GM20431 (cell line): ENCODE data around the gene ATF4.

Source experiments
- in situ Hi-C: fragments of 300-500 bp; cut with MseI, MboI; formaldehyde crosslinking; loops from one replicate; pipeline ENCODE4 v1.15.0; 2020; ENCODE audit warnings: low sequenced_read_pairs; ENCODE audit not compliant: unreplicated experiment

Gene ATF4

DNA sequence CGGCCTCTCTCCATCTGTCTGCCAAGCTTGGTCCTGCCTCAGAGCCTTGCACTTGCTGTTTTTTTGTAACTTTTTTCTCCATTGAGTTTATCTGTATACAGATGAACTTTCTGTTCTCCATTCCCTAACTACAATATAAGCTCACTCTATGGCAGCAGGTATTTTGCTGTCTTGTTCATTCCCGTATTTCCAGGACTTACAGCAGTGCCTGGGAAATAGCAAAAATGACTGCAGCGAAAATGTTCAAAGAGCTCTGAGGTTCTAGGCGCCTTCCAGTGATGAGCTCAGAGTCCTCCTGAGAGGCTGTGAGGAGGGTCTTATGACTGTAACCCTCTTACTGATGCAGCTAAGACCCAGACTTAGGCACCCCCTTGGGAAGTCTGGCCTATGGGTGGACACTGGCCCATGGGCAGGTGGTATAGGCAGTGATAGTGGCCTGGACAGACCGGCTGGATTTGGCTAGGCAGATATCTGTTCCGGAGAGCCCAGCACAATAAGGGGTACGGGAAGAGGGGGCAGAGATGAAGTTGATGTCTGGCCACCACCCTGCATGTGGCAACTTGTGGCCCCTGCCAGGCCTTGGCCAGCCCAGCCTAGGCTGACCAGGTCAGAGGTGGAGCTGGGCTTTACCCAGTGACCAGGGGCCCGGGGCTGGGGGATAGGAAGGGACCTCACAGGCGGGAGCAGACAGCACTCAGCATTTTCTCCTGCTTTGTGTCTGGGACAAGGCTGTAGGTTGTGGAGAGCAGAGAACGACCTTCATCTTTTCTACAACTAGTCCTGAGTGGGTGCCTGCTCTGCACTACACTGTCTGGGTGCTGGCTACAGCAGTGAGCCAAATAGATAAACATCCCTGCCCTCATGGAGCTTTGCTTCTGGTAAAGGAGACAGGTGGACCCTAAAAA lies 4.6 kb downstream of the ATF4 start:
- in situ Hi-C loops = loop anchor here (25.0 kb wide), 3 partner anchors 188 to 837 kb away; partner anchors contain the start of genes CBX7, SGSM3 and SYNGR1

DNA sequence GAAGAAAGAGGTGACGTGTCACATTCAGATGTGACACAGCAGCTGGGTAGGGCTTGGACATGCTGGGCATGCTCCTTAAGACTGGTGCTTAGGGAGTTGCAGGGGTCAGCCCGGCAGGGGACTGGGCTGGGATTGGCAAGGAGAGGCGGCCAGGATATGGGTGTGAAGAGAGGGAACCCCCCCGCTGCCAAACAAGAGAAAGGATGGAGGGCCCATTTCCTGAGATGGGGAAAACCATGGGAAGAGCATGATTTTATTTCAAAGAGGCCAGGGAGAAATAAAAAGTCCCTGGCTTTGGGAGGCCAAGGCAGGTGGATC lies 5.3 kb downstream of the ATF4 start:
- in situ Hi-C loops = loop anchor here (25.0 kb wide), 1 partner anchor 837 kb away; the partner anchor contains the start of gene SGSM3

DNA sequence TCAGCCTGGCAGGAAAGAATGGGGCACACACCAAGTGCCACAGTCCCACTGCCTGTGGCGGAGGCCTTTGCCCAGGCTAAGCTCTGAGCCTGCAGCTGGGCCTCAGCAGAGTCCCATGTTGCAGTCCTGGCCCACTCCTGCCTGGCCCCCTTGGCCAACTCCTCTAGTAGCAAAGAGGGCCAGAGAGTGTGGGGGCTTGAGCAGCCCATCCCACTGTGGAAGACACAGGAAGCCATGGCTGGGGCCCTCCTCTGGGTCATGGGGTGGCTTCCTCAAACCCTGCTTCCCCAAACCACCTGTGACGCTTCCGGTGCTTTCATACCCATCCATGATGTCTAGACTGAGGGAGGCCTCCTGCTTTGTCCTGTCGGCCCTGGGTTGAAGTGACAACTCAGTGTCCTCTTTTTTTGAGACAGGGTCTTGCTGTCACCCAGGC lies 6.4 kb downstream of the ATF4 start:
- in situ Hi-C loops = loop anchor here (25.0 kb wide), 1 partner anchor 836 kb away; the partner anchor contains the start of gene SGSM3

DNA sequence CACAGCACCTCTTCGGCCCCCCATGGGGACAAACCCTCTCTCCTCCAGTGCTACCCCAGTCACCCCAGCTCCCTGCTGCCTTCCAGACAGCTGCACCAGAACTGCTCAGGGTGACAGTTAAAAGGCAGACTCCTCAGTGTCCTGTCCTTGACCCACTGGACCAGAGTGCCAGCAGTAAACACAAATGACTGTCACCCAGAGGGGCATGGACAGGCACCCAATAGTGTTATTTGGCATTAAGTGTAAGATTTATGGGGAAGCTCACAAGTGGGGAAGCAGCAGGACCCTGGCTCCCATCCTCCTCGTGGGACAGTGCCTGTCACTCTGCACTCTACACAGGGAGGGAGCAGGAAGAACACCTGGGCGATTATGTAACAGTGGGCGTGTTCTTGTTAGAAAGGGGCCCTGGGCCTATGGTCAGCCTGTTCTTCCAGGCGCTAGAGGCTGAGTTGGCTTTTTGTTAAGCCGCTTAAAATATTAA lies 7.2 kb downstream of the ATF4 start:
- in situ Hi-C loops = loop anchor here (25.0 kb wide), 1 partner anchor 835 kb away; the partner anchor contains the start of gene SGSM3

DNA sequence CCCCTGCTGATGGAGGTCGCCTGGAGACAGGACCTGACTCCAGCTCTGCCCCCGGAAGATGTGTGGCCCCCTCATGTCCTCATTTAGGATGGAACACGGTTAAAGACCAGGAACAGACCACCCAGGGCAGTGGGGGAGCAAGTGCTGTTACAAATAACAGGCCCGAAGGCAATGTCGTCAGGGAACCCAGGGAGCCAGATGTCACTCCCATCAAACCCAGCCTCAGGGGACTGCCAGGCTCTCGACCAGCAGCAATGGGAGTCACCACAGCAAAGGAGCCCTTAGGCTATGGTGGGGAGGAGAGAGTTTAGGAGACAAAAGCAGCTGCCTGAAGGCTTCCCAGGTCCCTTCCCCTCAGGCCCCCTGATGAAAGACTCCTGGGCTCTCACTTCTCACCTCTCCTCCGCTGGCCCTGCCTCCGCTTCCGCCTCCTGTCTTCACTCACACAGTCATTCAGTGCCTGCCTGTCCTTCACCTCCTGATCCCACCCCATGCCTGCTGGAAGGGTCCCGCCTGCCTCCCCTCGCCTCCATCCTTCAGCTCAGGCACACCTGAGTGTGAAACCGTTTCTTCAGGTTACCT lies 7.8 kb downstream of the ATF4 start:
- in situ Hi-C loops = loop anchor here (25.0 kb wide), 1 partner anchor 834 kb away; the partner anchor contains the start of gene SGSM3

DNA sequence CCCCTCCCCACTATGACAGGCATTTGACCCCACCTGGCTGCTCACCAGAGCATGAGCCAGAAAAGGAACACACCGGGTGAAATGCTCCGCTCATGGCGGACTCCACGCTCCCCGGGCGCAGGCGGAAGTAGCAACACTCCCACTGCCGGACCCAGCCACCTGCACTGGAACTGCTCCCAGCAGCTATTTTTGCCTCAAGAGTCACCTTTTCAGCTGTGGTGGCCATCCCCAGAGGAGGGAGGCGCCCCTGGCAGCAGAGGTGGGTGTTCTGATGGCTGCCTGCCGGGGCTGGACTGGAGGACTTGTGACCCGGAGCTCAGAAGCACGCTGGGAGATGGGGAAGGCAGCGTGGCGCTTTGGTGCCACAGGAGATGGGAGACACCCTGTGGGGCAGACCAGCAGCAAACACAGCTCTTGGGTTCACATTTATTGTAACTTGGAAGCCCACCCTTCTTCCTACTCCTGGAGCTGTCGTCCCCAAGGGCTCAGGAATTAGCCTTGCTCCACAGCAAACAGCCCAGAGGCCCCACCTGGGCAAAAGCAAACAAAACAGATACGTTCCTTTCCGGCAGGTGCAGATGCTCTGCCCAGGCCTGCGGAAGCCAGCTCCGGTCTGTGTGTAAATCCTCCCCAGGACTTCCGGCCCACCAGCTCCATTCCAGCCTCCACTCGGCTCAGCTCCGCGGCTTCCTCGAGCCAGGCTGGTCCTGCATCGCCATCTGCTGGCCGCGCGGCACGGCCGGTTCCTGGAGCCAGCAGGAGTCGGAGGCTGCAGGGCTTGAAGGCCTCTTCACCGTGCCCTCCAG lies 8.5 kb downstream of the ATF4 start:
- in situ Hi-C loops = loop anchor here (25.0 kb wide), 1 partner anchor 833 kb away; the partner anchor contains the start of gene SGSM3

DNA sequence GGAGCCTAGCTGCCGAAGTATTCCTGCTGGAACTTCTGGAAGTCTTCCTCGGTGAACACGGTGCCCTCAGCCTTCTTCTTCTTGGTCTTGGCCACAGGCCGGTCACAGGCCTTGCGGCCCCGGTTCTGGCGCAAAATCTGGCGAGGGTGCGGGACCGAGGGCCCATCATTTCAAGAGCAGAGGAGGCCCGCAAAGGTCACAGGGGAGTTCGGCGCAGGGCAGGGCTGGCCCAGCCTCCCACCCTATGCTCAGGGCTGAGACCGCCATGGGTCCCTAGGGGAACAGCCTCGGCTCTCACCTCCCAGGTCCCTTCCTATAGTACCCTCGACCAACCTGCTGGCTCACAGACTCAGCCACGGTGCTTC lies 9.1 kb downstream of the ATF4 start:
- in situ Hi-C loops = loop anchor here (25.0 kb wide), 1 partner anchor 833 kb away; the partner anchor contains the start of gene SGSM3

- in situ Hi-C loops = loop anchor here (25.0 kb wide), 1 partner anchor 832 kb away; the partner anchor contains the start of gene SGSM3
Measured at GRCh38 chr22:39530116-39530515, 9.8 kb downstream of the ATF4 start.

DNA sequence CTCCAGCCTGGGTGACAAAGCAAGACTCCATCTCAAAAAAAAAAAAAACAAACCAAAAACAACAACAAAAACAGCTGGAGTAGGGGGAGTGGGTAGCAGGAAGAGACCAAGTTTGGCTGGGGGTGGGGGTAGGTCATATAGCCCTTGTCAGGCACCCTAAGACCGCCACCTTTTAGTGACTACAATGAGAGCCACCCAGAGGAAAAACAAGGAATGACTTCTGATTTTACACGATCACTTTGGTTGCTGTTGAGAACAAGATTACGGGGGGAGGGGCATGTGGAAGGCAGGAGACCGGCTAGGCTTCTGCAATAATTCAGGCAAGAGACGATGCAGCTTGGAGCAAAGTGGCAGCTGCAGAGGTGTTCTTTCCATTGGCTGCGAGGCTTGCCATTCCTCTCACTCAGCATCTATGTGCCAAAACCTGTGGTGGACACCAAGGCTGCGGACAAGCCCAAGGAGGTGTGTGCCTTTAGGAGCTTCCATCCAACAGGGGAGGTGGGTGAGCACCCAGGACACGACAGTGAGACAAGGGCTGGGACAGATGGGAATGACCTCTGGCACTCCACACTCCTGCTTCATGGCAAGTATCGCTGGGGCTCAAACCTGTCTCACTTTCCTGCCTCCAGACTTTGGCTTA lies 10.4 kb downstream of the ATF4 start:
- in situ Hi-C loops = loop anchor here (25.0 kb wide), 1 partner anchor 831 kb away; the partner anchor contains the start of gene SGSM3

- in situ Hi-C loops = loop anchor here (25.0 kb wide), 1 partner anchor 830 kb away; the partner anchor contains the start of gene SGSM3
Measured at GRCh38 chr22:39532215-39533073, 12.1 kb downstream of the ATF4 start, which contains the start of gene RPS19BP1. TSS of gene RPS19BP1 (minus strand) at chr22:39532748. CDS start at chr22:39532738, 10 bp downstream.

GRCh38 chr22:39534092-39534506 lies 13.7 kb downstream of the ATF4 start:
- in situ Hi-C loops = loop anchor here (25.0 kb wide), 1 partner anchor 828 kb away; the partner anchor contains the start of gene SGSM3

GRCh38 chr22:39534591-39535356 lies 14.4 kb downstream of the ATF4 start:
- in situ Hi-C loops = loop anchor here (25.0 kb wide), 1 partner anchor 828 kb away; the partner anchor contains the start of gene SGSM3

DNA sequence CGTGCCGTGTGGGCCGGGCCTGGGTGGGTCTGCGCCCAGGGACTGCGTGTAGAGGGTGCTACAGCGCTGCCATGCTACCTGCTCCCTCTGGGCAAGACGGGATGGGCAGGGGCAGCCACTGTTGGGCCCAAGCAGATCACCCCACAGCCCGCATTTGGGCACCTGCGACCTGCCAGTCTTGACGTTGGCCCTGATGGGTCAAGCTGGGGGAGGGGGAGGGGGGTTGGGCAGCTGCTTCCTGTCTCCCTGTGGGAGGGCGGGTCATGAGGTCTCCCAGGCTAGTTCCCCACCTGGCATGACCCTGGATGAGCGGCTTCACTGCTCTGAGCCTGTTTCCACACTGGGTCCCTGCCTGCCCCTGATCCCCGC lies 15.0 kb downstream of the ATF4 start:
- in situ Hi-C loops = loop anchor here (25.0 kb wide), 1 partner anchor 827 kb away; the partner anchor contains the start of gene SGSM3

DNA sequence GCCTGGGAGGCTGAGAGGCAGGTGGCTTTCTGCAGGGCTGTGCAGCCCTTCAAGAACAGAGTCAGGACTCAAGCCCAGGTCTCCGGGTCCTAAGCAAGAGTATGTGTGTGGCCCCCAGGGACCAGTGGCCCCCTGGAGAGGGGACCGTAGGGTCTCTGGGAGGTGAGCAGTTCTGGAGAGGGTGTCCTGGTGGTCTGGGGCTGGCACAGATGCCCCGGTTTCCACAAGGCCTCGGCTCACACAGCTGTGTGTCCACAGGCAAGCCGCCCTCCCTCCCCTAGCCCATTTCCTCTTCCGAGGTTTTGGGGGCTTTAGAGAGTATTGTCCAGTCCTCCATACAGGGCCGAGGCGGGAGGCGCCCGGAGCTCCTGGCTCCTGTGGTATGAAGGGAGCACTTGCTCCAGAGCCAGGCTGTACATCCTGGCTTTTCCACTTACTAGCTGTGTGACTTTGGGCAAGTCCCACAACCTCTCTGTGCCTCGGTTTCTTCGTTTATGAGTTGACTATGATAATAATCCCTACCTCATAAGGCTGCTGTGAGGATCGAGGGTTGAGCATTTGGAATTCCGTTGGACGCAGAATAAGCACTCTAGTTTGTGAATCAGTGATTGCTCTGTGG lies 15.6 kb downstream of the ATF4 start:
- in situ Hi-C loops = loop anchor here (25.0 kb wide), 1 partner anchor 826 kb away; the partner anchor contains the start of gene SGSM3

- in situ Hi-C loops = loop anchor here (25.0 kb wide), 1 partner anchor 826 kb away; the partner anchor contains the start of gene SGSM3
Measured at GRCh38 chr22:39536711-39537110, 16.3 kb downstream of the ATF4 start.

GRCh38 chr22:39537975-39538374 lies 17.6 kb downstream of the ATF4 start:
- in situ Hi-C loops = loop anchor here (25.0 kb wide), 1 partner anchor 824 kb away; the partner anchor contains the start of gene SGSM3

DNA sequence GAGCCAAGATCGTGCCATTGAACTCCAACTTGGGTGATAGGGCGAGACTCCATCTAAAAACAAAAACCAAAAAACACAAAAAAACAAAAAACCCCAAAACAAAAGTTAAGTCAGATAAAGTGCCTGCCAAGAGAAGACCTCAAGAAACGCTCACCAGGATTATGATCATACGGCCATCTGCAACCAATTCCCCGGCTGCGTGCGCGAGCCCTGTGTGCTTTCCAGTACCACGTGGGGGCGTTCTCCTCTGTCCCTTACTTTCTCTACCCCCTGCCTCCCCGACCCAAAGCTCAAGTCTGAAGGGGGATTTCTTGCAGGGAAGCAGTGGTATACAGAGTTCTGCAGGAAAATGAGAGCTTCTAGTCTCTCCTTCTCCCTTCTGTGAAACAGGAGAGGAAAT lies 22.7 kb downstream of the ATF4 start:
- in situ Hi-C loops = loop anchor here (10.0 to 25.0 kb wide), 2 partner anchors 492 to 819 kb away; partner anchors contain the start of gene SGSM3
